Endodermal cell (in vitro differentiated cells): Measurements from ENCODE around the gene FAM107B. TPM values are rescaled to one million over a fixed set of nuclear protein-coding genes. Genes with fewer than 3 reads are reported as not detected.

Source experiments
- DNase-seq: peaks from one replicate; pipeline ENCODE4 v3.0.0-alpha.2; 2017
- H3K27ac ChIP-seq: 2 replicates; pipeline ENCODE4 v1.5.1; 2013; ENCODE audit warnings: mild to moderate bottlenecking, low read depth, low read length, moderate library complexity
- H3K27me3 ChIP-seq: 2 replicates; pipeline ENCODE4 v1.6.1; 2013; ENCODE audit warnings: mild to moderate bottlenecking, low read length, moderate library complexity; ENCODE audit not compliant: insufficient read depth, control insufficient read depth, poor library complexity, severe bottlenecking
- H3K36me3 ChIP-seq: 2 replicates; pipeline ENCODE4 v1.7.0; 2013; ENCODE audit warnings: mild to moderate bottlenecking, low read length, moderate library complexity; ENCODE audit not compliant: control insufficient read depth, insufficient read depth
- H3K4me1 ChIP-seq: one replicate; pipeline ENCODE4 v1.7.0; 2013; ENCODE audit warnings: low read length; ENCODE audit not compliant: control insufficient read depth, insufficient read depth
- H3K4me3 ChIP-seq: 2 replicates; pipeline ENCODE4 v1.5.1; 2013; ENCODE audit warnings: mild to moderate bottlenecking, low read length, moderate library complexity
- H3K9ac ChIP-seq: 2 replicates; pipeline ENCODE4 v1.6.1; 2013; ENCODE audit warnings: mild to moderate bottlenecking, low read length, moderate library complexity; ENCODE audit not compliant: poor library complexity, severe bottlenecking; ENCODE audit errors: extremely low read depth
- H3K9me3 ChIP-seq: 2 replicates; pipeline ENCODE4 v1.6.1; 2013; ENCODE audit warnings: mild to moderate bottlenecking, low read length, moderate library complexity; ENCODE audit not compliant: control insufficient read depth
- H3K27ac Mint-ChIP-seq: 2 replicates; pipeline ENCODE4 v1.8.0; 2020; ENCODE audit warnings: mixed read lengths
- H3K27me3 Mint-ChIP-seq: 2 replicates; pipeline ENCODE4 v1.8.0; 2021; ENCODE audit warnings: mild to moderate bottlenecking, mixed read lengths; ENCODE audit not compliant: insufficient read depth
- H3K36me3 Mint-ChIP-seq: 2 replicates; pipeline ENCODE4 v1.8.0; 2020; ENCODE audit warnings: low read depth, mixed read lengths
- H3K4me1 Mint-ChIP-seq: 2 replicates; pipeline ENCODE4 v1.8.0; 2020; ENCODE audit warnings: mixed read lengths
- H3K4me3 Mint-ChIP-seq: 2 replicates; pipeline ENCODE4 v1.8.0; 2020; ENCODE audit warnings: mild to moderate bottlenecking, moderate library complexity, mixed read lengths
- H3K9me3 Mint-ChIP-seq: 2 replicates; pipeline ENCODE4 v1.8.0; 2020; ENCODE audit warnings: mild to moderate bottlenecking, mixed read lengths
- WGBS, 2 experiments: methylation state at CpG; one replicate each; pipeline versions ENCODE4 v1.1.5 to v1.1.7; 2013; ENCODE audit warnings: missing lambda C conversion rate in 2 of 2, mixed read lengths in 1 of 2; ENCODE audit not compliant: insufficient coverage in 1 of 2, insufficient read length in 1 of 2; 5-methylcytosine and 5-hydroxymethylcytosine counted together
- total RNA-seq, 2 donors: library from RNA; stranded (reverse); fragmentation: NEBNext Ultra II Directional in 1 of 2; extraction: Animal tissue kit (Norgen Biotek cat#: 25700) in 1 of 2; gene quantifications; 2 replicates in 1 of 2; 3 replicates in 1 of 2; pipeline ENCODE4 v1.2.1, GENCODE V29; 2021
- TF ChIP-seq, protein P1 (sequence below): fragments of 200-600 bp; sonication (generic); conservative IDR thresholded peaks from 2 replicates; pipeline ENCODE4 v1.5.0; 2021; ENCODE audit warnings: antibody characterized with exemption, mild to moderate bottlenecking

FAM107B gene
- total RNA-seq, 2 donors from 2014 or later = 16.0 to 24.0 TPM

DNA sequence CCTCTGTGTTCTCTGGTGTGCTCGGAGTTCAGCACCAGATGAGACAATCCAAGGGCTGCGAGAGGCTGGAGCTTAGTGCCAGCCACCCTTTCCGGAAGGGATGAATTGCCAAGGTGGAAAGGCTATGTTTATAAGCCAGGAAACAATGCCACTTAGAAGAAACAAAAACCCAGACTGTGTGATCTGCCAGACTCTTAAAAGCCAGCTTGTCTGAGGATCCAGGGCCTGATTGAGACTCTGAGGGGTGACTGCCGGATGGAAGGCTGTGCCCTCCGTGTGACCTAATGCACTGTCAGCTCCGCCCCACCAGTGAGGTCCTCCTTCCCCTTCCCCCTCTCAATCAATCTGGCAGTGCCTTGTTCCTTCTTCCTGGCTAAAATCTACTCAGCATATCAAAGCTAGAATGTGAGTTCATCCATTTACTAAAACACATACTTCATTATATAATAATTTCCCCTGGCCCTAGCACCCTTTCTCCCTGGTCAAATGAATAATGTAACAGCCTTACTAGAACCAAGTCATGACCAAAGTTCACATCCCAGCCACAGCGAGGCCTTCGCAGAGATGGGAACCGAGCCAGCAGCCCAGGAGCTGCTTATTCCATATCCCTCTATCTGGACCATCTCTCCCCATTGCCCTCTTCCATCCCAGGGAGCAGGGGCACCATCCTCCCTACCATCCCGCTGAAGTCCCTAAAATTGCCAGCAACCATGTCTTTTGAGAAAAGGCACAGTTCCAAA lies 25.5 kb downstream of the FAM107B start:
- Histone ChIP-seq H3K4me3 (no peak overlapping the region), H3K36me3 (no peaks in the 10 kb centered on the region), H3K4me1 (no peaks in the 10 kb centered on the region), H3K27ac (no peak overlapping the region), H3K27me3 (peaks cover 94% of the 10 kb centered on the region), H3K9ac (no peak overlapping the region), H3K9me3 (no peaks in the 10 kb centered on the region)
- TF ChIP-seq, protein P1, sequence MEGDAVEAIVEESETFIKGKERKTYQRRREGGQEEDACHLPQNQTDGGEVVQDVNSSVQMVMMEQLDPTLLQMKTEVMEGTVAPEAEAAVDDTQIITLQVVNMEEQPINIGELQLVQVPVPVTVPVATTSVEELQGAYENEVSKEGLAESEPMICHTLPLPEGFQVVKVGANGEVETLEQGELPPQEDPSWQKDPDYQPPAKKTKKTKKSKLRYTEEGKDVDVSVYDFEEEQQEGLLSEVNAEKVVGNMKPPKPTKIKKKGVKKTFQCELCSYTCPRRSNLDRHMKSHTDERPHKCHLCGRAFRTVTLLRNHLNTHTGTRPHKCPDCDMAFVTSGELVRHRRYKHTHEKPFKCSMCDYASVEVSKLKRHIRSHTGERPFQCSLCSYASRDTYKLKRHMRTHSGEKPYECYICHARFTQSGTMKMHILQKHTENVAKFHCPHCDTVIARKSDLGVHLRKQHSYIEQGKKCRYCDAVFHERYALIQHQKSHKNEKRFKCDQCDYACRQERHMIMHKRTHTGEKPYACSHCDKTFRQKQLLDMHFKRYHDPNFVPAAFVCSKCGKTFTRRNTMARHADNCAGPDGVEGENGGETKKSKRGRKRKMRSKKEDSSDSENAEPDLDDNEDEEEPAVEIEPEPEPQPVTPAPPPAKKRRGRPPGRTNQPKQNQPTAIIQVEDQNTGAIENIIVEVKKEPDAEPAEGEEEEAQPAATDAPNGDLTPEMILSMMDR = no peak
- DNase-seq = no peak
- Mint-ChIP-seq H3K4me3 (no peak overlapping the region), H3K9me3 (peaks cover 6% of the 10 kb centered on the region), H3K27ac (no peak overlapping the region), H3K27me3 (peaks cover 95% of the 10 kb centered on the region), H3K4me1 (no peaks in the 10 kb centered on the region), H3K36me3 (no peaks in the 10 kb centered on the region)
- 84 to 88% methylated on average over 8 to 10 of the region's 10 CpGs for WGBS, 2 experiments

DNA sequence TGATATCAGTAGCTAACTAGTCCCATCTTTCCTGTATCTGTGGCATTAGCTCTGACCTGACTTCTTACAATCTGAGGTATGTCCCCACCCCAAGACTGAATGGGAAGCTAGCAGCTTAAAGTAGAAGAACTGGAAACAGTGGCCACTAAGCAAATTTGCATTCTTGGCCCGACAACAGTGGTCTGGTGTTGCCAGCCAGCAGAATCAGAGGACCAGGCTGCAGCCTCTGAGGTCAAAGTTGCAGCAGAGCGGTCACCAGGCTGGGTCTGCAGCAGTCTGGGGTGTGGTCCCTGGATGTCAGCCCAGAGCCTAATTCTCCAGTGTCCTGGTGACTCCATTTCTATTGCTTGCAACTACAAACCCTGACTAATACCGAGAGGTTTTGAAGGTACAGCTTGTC lies 26.3 kb downstream of the FAM107B start:
- TF ChIP-seq, protein P1 = no peak
- H3K9me3 Mint-ChIP-seq = peaks cover 8% of the 10 kb centered on the region
- Histone ChIP-seq H3K27me3 (peaks cover 89% of the 10 kb centered on the region), H3K9ac (no peak overlapping the region), H3K27ac (no peak overlapping the region), H3K4me3 (no peak overlapping the region), H3K4me1 (no peaks in the 10 kb centered on the region), H3K36me3 (no peaks in the 10 kb centered on the region), H3K9me3 (no peaks in the 10 kb centered on the region)
- no peaks in the 10 kb centered on the region for H3K4me1 Mint-ChIP-seq
- H3K4me3 Mint-ChIP-seq = no peak overlapping the region
- H3K36me3 Mint-ChIP-seq = no peaks in the 10 kb centered on the region
- H3K27ac Mint-ChIP-seq = no peak overlapping the region
- H3K27me3 Mint-ChIP-seq = peaks cover 96% of the 10 kb centered on the region
- 88 to 90% methylated on average over 3 of the region's 3 CpGs for WGBS, 2 experiments
- DNase-seq = no peak

DNA sequence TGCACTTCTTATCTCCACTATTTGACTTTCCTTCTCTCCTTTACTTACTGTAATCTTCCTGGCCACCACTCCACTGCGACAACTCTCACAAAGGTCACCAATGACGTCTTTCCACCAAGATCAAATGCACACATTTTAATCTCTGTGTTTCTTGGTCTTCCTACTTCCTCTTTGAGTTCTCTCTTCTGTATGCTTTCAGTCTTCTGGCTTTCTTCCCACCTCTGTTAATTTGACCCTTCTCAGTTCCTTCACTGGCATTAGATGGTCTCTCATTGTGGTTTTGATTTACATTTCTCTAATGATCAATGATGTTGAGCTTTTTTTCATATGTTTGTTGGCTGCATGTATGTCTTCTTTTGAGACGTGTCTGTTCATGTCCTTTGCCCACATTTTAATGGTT lies 31.9 kb downstream of the FAM107B start:
- H3K27me3 ChIP-seq = peaks cover 89% of the 10 kb centered on the region
- 57 to 58% methylated on average over 3 of the region's 3 CpGs for WGBS, 2 experiments
- H3K36me3 ChIP-seq = no peaks in the 10 kb centered on the region
- no peak overlapping the region for H3K27ac Mint-ChIP-seq
- TF ChIP-seq, protein P1 = no peak
- H3K4me3 ChIP-seq = no peak overlapping the region
- no peaks in the 10 kb centered on the region for H3K36me3 Mint-ChIP-seq
- no peak overlapping the region for H3K4me3 Mint-ChIP-seq
- H3K9ac ChIP-seq = no peak overlapping the region
- no peak for DNase-seq
- H3K9me3 Mint-ChIP-seq = peaks cover 23% of the 10 kb centered on the region
- H3K27me3 Mint-ChIP-seq = peaks cover 99% of the 10 kb centered on the region
- peaks cover 20% of the 10 kb centered on the region for H3K9me3 ChIP-seq
- H3K4me1 ChIP-seq = peaks cover 2% of the 10 kb centered on the region
- H3K4me1 Mint-ChIP-seq = peaks cover under 1% of the 10 kb centered on the region
- H3K27ac ChIP-seq = no peak overlapping the region
